ENCODE data around the gene CAMTA1. TPM values are rescaled to one million over a fixed set of nuclear protein-coding genes. Genes with fewer than 3 reads are reported as not detected.

Gene CAMTA1
- polyA plus RNA-seq, 1 donor (not counting 4 experiments of a cell fraction or from before 2014, with no cell fraction given): 51.4 TPM

- H3K4me2 ChIP-seq (ENCODE audit: control insufficient read depth, extremely low read depth, insufficient read depth, low read depth, low read length): no peak overlapping the region
- H2AFZ ChIP-seq (ENCODE audit: control insufficient read depth, low read length): no peak overlapping the region
- H3K4me1 ChIP-seq (ENCODE audit: control insufficient read depth, extremely low read depth, insufficient read depth, low read length): no peaks in the 10 kb centered on the region
- no peak overlapping the region for H3K4me3 ChIP-seq (ENCODE audit: control insufficient read depth in 2 of 3, extremely low read depth in 1 of 3, insufficient read depth in 2 of 3, low read depth in 1 of 3, low read length in 3 of 3)
- H3K9ac ChIP-seq (ENCODE audit: control insufficient read depth, extremely low read depth, insufficient read depth, low read length): no peak overlapping the region
- dilution Hi-C loops (cut with MboI; ENCODE audit: extremely low pct_ligation_motif_present, low sequenced_read_pairs): no loop called here
- TF ChIP-seq EZH2 (IDR thresholded peaks at IDR 0.05; ENCODE audit: low read length): no peak
- TF ChIP-seq, protein P1, sequence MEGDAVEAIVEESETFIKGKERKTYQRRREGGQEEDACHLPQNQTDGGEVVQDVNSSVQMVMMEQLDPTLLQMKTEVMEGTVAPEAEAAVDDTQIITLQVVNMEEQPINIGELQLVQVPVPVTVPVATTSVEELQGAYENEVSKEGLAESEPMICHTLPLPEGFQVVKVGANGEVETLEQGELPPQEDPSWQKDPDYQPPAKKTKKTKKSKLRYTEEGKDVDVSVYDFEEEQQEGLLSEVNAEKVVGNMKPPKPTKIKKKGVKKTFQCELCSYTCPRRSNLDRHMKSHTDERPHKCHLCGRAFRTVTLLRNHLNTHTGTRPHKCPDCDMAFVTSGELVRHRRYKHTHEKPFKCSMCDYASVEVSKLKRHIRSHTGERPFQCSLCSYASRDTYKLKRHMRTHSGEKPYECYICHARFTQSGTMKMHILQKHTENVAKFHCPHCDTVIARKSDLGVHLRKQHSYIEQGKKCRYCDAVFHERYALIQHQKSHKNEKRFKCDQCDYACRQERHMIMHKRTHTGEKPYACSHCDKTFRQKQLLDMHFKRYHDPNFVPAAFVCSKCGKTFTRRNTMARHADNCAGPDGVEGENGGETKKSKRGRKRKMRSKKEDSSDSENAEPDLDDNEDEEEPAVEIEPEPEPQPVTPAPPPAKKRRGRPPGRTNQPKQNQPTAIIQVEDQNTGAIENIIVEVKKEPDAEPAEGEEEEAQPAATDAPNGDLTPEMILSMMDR (optimal IDR thresholded peaks at IDR 0.05 in 1 of 3, IDR thresholded peaks at IDR 0.05 in 1 of 3, conservative IDR thresholded peaks at IDR 0.05 in 1 of 3; ENCODE audit: extremely low read depth in 1 of 3, insufficient read depth in 2 of 3, low read length in 3 of 3): no peak
- no peak for DNase-seq (ENCODE audit: low read depth, low spot score)
- no peaks in the 10 kb centered on the region for H3K9me3 ChIP-seq (ENCODE audit: control insufficient read depth, low read depth, low read length)
- no peaks in the 10 kb centered on the region for H3K36me3 ChIP-seq (ENCODE audit: control insufficient read depth in 2 of 2, extremely low read depth in 1 of 2, insufficient read depth in 2 of 2, low read length in 2 of 2)
- no peaks in the 10 kb centered on the region for H3K79me2 ChIP-seq (ENCODE audit: control insufficient read depth, insufficient read depth, low read length)
- H3K9me1 ChIP-seq (ENCODE audit: control insufficient read depth, extremely low read depth, insufficient read depth, low read length): no peaks in the 10 kb centered on the region
- peaks cover 42% of the 10 kb centered on the region for H3K27me3 ChIP-seq (ENCODE audit: control insufficient read depth, extremely low read depth, insufficient read depth, low read length)
- H4K20me1 ChIP-seq (ENCODE audit: control insufficient read depth, extremely low read depth, insufficient read depth, low read length): no peaks in the 10 kb centered on the region
- no peak for FAIRE-seq
- H3K27ac ChIP-seq (ENCODE audit: control insufficient read depth, insufficient read depth, low read length): no peak overlapping the region
Measured at GRCh38 chr1:6959491-6959890, 174.2 kb downstream of the CAMTA1 start.

DNA sequence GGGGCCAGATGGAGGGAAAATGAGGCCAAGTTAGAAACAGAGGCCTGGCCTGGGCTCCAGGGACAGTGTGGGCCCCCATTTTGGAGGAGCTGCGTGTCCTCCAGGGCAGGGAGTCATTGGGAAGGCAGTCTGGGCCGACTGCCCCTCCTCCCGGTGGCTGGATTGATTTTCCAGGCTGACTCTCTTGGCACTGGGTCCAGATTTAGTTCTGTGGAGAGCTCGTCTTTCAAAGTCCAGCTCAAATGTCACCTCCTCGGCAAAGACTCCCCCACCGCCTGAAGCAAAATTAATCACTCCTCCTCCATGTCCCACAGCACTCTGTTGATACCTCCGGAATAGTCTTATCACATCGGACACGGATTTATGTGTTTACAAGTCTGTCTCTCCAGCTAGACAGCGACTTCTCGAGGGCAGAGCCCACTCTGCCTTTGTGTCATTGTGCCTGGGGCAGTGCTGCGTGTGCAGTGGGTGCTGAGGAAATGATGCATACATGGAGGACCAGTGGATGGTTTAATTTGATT lies 175.1 kb downstream of the CAMTA1 start:
- no peak for TF ChIP-seq EZH2 (IDR thresholded peaks at IDR 0.05; ENCODE audit: low read length)
- TF ChIP-seq, protein P1 (optimal IDR thresholded peaks at IDR 0.05 in 1 of 3, IDR thresholded peaks at IDR 0.05 in 1 of 3, conservative IDR thresholded peaks at IDR 0.05 in 1 of 3; ENCODE audit: extremely low read depth in 1 of 3, insufficient read depth in 2 of 3, low read length in 3 of 3): no peak
- H4K20me1 ChIP-seq (ENCODE audit: control insufficient read depth, extremely low read depth, insufficient read depth, low read length): no peaks in the 10 kb centered on the region
- DNase-seq (ENCODE audit: low read depth, low spot score) (no peak), FAIRE-seq (no peak)
- no peak overlapping the region for H3K4me3 ChIP-seq (ENCODE audit: control insufficient read depth in 2 of 3, extremely low read depth in 1 of 3, insufficient read depth in 2 of 3, low read depth in 1 of 3, low read length in 3 of 3)
- peaks cover 47% of the 10 kb centered on the region for H3K27me3 ChIP-seq (ENCODE audit: control insufficient read depth, extremely low read depth, insufficient read depth, low read length)
- no peaks in the 10 kb centered on the region for H3K36me3 ChIP-seq (ENCODE audit: control insufficient read depth in 2 of 2, extremely low read depth in 1 of 2, insufficient read depth in 2 of 2, low read length in 2 of 2)
- no peaks in the 10 kb centered on the region for H3K9me1 ChIP-seq (ENCODE audit: control insufficient read depth, extremely low read depth, insufficient read depth, low read length)
- no peak overlapping the region for H3K27ac ChIP-seq (ENCODE audit: control insufficient read depth, insufficient read depth, low read length)
- H3K4me1 ChIP-seq (ENCODE audit: control insufficient read depth, extremely low read depth, insufficient read depth, low read length): no peaks in the 10 kb centered on the region
- no peak overlapping the region for H3K4me2 ChIP-seq (ENCODE audit: control insufficient read depth, extremely low read depth, insufficient read depth, low read depth, low read length)
- dilution Hi-C loops (cut with MboI; ENCODE audit: extremely low pct_ligation_motif_present, low sequenced_read_pairs): no loop called here
- no peaks in the 10 kb centered on the region for H3K79me2 ChIP-seq (ENCODE audit: control insufficient read depth, insufficient read depth, low read length)
- no peak overlapping the region for H3K9ac ChIP-seq (ENCODE audit: control insufficient read depth, extremely low read depth, insufficient read depth, low read length)
- no peak overlapping the region for H2AFZ ChIP-seq (ENCODE audit: control insufficient read depth, low read length)
- H3K9me3 ChIP-seq (ENCODE audit: control insufficient read depth, low read depth, low read length): no peaks in the 10 kb centered on the region

Data from keratinocyte (primary cell).